ENCODE measurements around the gene TENM4. TPM values are rescaled to one million over a fixed set of nuclear protein-coding genes. Genes with fewer than 3 reads are reported as not detected.

Gene TENM4
- total and polyA plus RNA-seq, 2 of the 8 experiments (the other 6 are each of a cell fraction or from before 2014, with no cell fraction given): 3.5 to 7.2 TPM

DNA sequence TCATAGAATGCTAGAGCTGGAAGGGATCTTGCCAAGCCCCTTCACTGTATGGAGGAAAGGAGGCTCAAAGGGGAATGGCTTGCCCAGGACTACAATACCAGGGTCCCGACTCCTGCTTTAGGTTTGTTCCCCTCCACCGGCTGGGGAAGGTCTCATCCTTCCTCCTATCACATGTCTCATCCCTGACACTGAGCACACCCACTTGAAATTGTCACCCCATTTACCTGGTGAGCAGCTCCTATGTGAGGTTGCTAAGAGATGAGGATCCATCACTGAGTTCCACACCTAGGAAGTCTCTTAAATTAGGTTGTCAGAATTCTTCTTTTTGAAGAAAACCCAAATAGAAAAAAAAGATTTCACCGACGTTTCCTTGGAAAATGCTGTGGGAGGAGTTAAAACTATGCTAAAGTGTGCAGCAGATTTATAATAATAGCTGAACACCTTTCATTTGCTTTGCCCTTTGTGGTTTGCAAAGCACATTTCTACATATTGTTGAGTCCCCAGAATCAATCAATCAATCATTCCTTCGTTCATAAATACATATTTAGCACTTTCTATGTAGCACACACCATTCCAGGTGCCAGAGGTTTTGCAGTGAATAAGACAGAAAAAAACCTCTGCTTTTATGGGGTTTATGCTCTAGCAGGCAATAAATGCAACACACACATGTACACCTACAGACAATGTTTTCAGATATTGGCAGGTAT, 91.7 kb downstream of the TENM4 start:
- ChIA-PET POLR2A (ENCODE audit: partially characterized antibody) (no interaction called here), CTCF (ENCODE audit: partially characterized antibody) (interaction anchor here (1.1 to 2.6 kb wide), 2 partner anchors 9 to 15 kb away, joined by 3 to 7 read pairs; no protein-coding TSS in a partner anchor)
- WGBS, 2 experiments (ENCODE audit: extremely low coverage in 1 of 2, insufficient coverage in 1 of 2, insufficient read length in 1 of 2, insufficient replicate concordance in 2 of 2, low coverage in 1 of 2, low lambda C conversion rate in 2 of 2, missing lambda C conversion rate in 1 of 2): 83% methylated on average over 5 of the region's 5 CpGs; no CpG with 5 or more reads in 1 of the 2 experiments

More for the DNA sequence above, 91.7 kb downstream of the TENM4 start:
- no peak overlapping the region for H4K8ac ChIP-seq (ENCODE audit: extremely low read depth, insufficient read depth, low read length)
- DNase-seq (ENCODE audit: low read depth in 1 of 2, low spot score in 2 of 2) (no peak), FAIRE-seq (no peak)
- TF ChIP-seq, protein P1, sequence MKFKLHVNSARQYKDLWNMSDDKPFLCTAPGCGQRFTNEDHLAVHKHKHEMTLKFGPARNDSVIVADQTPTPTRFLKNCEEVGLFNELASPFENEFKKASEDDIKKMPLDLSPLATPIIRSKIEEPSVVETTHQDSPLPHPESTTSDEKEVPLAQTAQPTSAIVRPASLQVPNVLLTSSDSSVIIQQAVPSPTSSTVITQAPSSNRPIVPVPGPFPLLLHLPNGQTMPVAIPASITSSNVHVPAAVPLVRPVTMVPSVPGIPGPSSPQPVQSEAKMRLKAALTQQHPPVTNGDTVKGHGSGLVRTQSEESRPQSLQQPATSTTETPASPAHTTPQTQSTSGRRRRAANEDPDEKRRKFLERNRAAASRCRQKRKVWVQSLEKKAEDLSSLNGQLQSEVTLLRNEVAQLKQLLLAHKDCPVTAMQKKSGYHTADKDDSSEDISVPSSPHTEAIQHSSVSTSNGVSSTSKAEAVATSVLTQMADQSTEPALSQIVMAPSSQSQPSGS (IDR thresholded peaks at IDR 0.05; ENCODE audit: low read length): no peak
- no peak for TF ChIP-seq CHD2 (IDR thresholded peaks at IDR 0.05; ENCODE audit: low read length)
- no peak for TF ChIP-seq JUN (IDR thresholded peaks at IDR 0.05; ENCODE audit: low read depth, low read length)
- TF ChIP-seq RNF2 (IDR thresholded peaks at IDR 0.05; ENCODE audit: borderline replicate concordance, low read depth, low read length, missing control alignments, poor library complexity, severe bottlenecking): no peak
- no peak overlapping the region for H3K4me2 ChIP-seq (ENCODE audit: insufficient read depth in 1 of 2, low read depth in 2 of 2, low read length in 2 of 2)
- H3K9ac ChIP-seq (replicated peaks in 1 of 4; ENCODE audit: extremely low read depth in 1 of 4, low read depth in 3 of 4, low read length in 3 of 4): no peak overlapping the region
- no peaks in the 10 kb centered on the region for H3K79me1 ChIP-seq (ENCODE audit: low read depth, low read length)
- no peak overlapping the region for H3K18ac ChIP-seq (ENCODE audit: extremely low read depth, low read length)
- H3K27ac ChIP-seq (ENCODE audit: low read depth, low read length): no peak overlapping the region
- no peak overlapping the region for H2BK5ac ChIP-seq (ENCODE audit: low read depth, low read length)
- no peak overlapping the region for H3K56ac ChIP-seq (replicated peaks; ENCODE audit: insufficient read length, low read depth, low read length)
- H2BK120ac ChIP-seq (replicated peaks; ENCODE audit: low read depth, low read length): no peak overlapping the region
- H2BK15ac ChIP-seq (ENCODE audit: low read length): no peak overlapping the region
- no peaks in the 10 kb centered on the region for H3K36me3 ChIP-seq (ENCODE audit: control insufficient read depth in 2 of 4, insufficient read depth in 4 of 4, low read length in 3 of 4)
- H2BK20ac ChIP-seq (ENCODE audit: low read length): no peak overlapping the region
- H4K91ac ChIP-seq (replicated peaks; ENCODE audit: insufficient read length, low read length): no peak overlapping the region
- no peak overlapping the region for H4K5ac ChIP-seq (ENCODE audit: insufficient read length, low read depth, low read length)
- no peaks in the 10 kb centered on the region for H4K20me1 ChIP-seq (replicated peaks in 1 of 2; ENCODE audit: control insufficient read depth in 1 of 2, insufficient read depth in 2 of 2, low read length in 2 of 2)
- H2BK12ac ChIP-seq (ENCODE audit: low read depth, low read length): no peak overlapping the region
- H3K14ac ChIP-seq (ENCODE audit: insufficient read length): no peak overlapping the region
- H3K4ac ChIP-seq (replicated peaks; ENCODE audit: insufficient read length, low read depth, low read length): no peak overlapping the region
- no peak overlapping the region for H3K4me3 ChIP-seq (ENCODE audit: extremely low read depth in 1 of 4, insufficient read depth in 2 of 4, low read depth in 3 of 4, low read length in 4 of 4)
- H3K23ac ChIP-seq (ENCODE audit: insufficient read length): no peak overlapping the region
- H3K79me2 ChIP-seq (ENCODE audit: control insufficient read depth in 1 of 2, insufficient read depth in 2 of 2, low read length in 2 of 2): no peaks in the 10 kb centered on the region
- no peaks in the 10 kb centered on the region for H3K9me3 ChIP-seq (ENCODE audit: insufficient read depth in 2 of 2, low read depth in 1 of 2, low read length in 1 of 2)
- H3K27me3 ChIP-seq (replicated peaks in 1 of 4; ENCODE audit: control insufficient read depth in 3 of 4, extremely low read depth in 1 of 4, insufficient read depth in 3 of 4, low read length in 3 of 4): no peaks in the 10 kb centered on the region
- no peak overlapping the region for H2AK5ac ChIP-seq (ENCODE audit: low read depth, low read length)
- no peaks in the 10 kb centered on the region for H3K23me2 ChIP-seq (ENCODE audit: low read depth, low read length)
- H3K4me1 ChIP-seq (replicated peaks in 1 of 4; ENCODE audit: control insufficient read depth in 3 of 4, insufficient read depth in 4 of 4, low read length in 3 of 4): peaks cover 0 to 3% (median 0%) of the 10 kb centered on the region in 4 experiments; a peak in 1 of 7 replicates
- no peak overlapping the region for H2AFZ ChIP-seq (ENCODE audit: low read length)
